OCI-LY3 (cell line): ENCODE data around the gene IFT43.

Source experiments
- H2AFZ ChIP-seq: fragments of 200-600, 300-600 bp; shearing (Covaris generic); 2 replicates; pipeline ENCODE4 v1.6.0; 2014; ENCODE audit warnings: antibody characterized with exemption, low read depth, low read length
- H3K27ac ChIP-seq: fragments of 200-600, 300-600 bp; sonication (generic); 2 replicates; pipeline ENCODE4 v1.5.1; 2014; ENCODE audit warnings: mild to moderate bottlenecking, low read length, moderate library complexity, mixed read lengths
- H3K27me3 ChIP-seq: fragments of 200-600, 300-600 bp; sonication (generic); 2 replicates; pipeline ENCODE4 v1.6.1; 2014; ENCODE audit warnings: low read depth, low read length, mixed read lengths
- H3K36me3 ChIP-seq: fragments of 200-600, 300-600 bp; sonication (generic); replicated peaks from 2 replicates; pipeline ENCODE3; 2014; ENCODE audit warnings: low read depth, low read length, mixed read lengths
- H3K4me1 ChIP-seq: fragments of 300-600, 200-600 bp; sonication (generic); 2 replicates; pipeline ENCODE4 v1.6.1; 2014; ENCODE audit warnings: low read length, mixed read lengths
- H3K4me2 ChIP-seq: fragments of 200-600, 300-600 bp; sonication (generic); 2 replicates; pipeline ENCODE4 v1.6.1; 2014; ENCODE audit warnings: low read length, mixed read lengths
- H3K4me3 ChIP-seq: fragments of 300-600, 200-600 bp; sonication (generic); 2 replicates; pipeline ENCODE4 v1.5.1; 2014; ENCODE audit warnings: antibody characterized with exemption, mild to moderate bottlenecking, low read length, moderate library complexity
- H3K79me2 ChIP-seq: fragments of 300-600, 200-600 bp; shearing (Covaris generic); 2 replicates; pipeline ENCODE4 v1.6.1; 2014; ENCODE audit warnings: mild to moderate bottlenecking, low read length, mixed read lengths
- H3K9ac ChIP-seq: fragments of 300-600, 200-600 bp; shearing (Covaris generic); 2 replicates; pipeline ENCODE4 v1.6.0; 2014; ENCODE audit warnings: mild to moderate bottlenecking, low read length, moderate library complexity
- H3K9me3 ChIP-seq: fragments of 200-600, 300-600 bp; shearing (Covaris generic); 2 replicates; pipeline ENCODE4 v1.6.1; 2014; ENCODE audit warnings: low read length, mixed read lengths; ENCODE audit not compliant: insufficient read depth
- H4K20me1 ChIP-seq: fragments of 200-600, 300-600 bp; sonication (generic); 2 replicates; pipeline ENCODE4 v1.6.1; 2016; ENCODE audit warnings: low read length, mixed read lengths; ENCODE audit not compliant: insufficient read depth
- CTCF ChIP-seq: fragments of 200-600, 300-600 bp; sonication (generic); IDR thresholded peaks from 2 replicates; pipeline ENCODE4 v1.5.1; 2014; ENCODE audit warnings: antibody characterized with exemption, low read length, low read depth
- EZH2phosphoT487 ChIP-seq: fragments of 200-600 bp; shearing (Covaris generic); IDR thresholded peaks from 2 replicates; pipeline ENCODE4 v1.6.1; 2018; ENCODE audit warnings: antibody characterized with exemption, mixed run types, low read depth

IFT43 gene

GRCh38 chr14:75961662-75962061 is 23.9 kb upstream of the IFT43 start:
- H3K9ac ChIP-seq = no peak overlapping the region
- no peaks in the 10 kb centered on the region for H3K9me3 ChIP-seq
- no peak overlapping the region for H3K4me3 ChIP-seq
- H3K36me3 ChIP-seq = no peaks in the 10 kb centered on the region
- no peak overlapping the region for H3K4me2 ChIP-seq
- no peak for TF ChIP-seq CTCF
- TF ChIP-seq EZH2phosphoT487 = no peak
- no peaks in the 10 kb centered on the region for H3K4me1 ChIP-seq
- H2AFZ ChIP-seq = no peak overlapping the region
- no peaks in the 10 kb centered on the region for H3K27me3 ChIP-seq
- no peaks in the 10 kb centered on the region for H3K79me2 ChIP-seq
- no peaks in the 10 kb centered on the region for H4K20me1 ChIP-seq
- H3K27ac ChIP-seq = no peak overlapping the region

DNA sequence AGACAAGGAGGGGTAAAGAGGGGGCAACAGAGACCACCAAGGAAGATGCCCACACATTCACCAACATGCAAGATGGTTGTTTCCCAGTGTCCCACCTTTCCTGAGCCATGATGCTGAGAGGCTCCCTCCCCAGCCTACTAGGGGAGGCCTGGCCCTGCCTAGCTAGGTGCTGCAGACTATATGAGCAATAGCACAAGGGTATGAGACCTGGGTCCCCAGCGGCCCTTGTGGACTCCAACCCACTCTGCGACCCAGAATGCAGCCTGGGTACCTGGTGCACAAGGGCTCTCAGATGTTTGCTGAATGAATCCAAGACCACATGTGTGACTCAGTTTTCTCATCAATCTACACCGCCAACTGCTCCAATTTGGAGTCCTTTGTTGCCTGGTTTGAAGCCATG is 17.7 kb upstream of the IFT43 start:
- H3K4me2 ChIP-seq = no peak overlapping the region
- no peaks in the 10 kb centered on the region for H3K27me3 ChIP-seq
- H3K36me3 ChIP-seq = no peaks in the 10 kb centered on the region
- no peaks in the 10 kb centered on the region for H4K20me1 ChIP-seq
- H3K79me2 ChIP-seq = no peaks in the 10 kb centered on the region
- H3K4me1 ChIP-seq = no peaks in the 10 kb centered on the region
- no peak overlapping the region for H2AFZ ChIP-seq
- no peak for TF ChIP-seq EZH2phosphoT487
- TF ChIP-seq CTCF = no peak
- H3K4me3 ChIP-seq = no peak overlapping the region
- H3K9ac ChIP-seq = no peak overlapping the region
- H3K9me3 ChIP-seq = no peaks in the 10 kb centered on the region
- H3K27ac ChIP-seq = no peak overlapping the region

GRCh38 chr14:75968456-75968855 is 17.1 kb upstream of the IFT43 start:
- no peak for TF ChIP-seq CTCF
- TF ChIP-seq EZH2phosphoT487 = no peak
- Histone ChIP-seq H3K79me2 (no peaks in the 10 kb centered on the region), H3K4me1 (no peaks in the 10 kb centered on the region), H3K27me3 (no peaks in the 10 kb centered on the region), H3K9ac (no peak overlapping the region), H3K36me3 (no peaks in the 10 kb centered on the region), H3K27ac (no peak overlapping the region), H4K20me1 (no peaks in the 10 kb centered on the region), H3K4me2 (no peak overlapping the region), H3K4me3 (no peak overlapping the region), H2AFZ (no peak overlapping the region), H3K9me3 (no peaks in the 10 kb centered on the region)

DNA sequence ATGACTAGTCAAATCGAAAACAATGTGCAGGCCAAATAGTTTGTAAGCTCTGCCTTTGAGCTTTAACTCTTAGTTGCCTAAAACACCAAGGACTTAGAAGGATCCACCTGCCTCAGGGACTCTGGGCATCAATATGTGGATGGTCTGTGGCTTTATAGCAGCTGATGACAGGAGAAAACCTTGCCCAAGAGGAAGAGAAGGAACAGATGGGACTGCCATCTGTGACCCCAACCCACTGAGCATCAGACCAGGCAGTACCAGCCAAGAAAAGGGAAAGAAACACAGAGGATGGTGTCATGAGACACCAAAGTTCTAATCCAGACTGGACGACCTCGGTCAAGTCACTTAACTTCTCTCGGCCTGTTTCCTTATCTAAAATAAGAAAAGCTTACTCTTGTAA is 16.4 kb upstream of the IFT43 start:
- Histone ChIP-seq H3K4me2 (no peak overlapping the region), H3K9ac (no peak overlapping the region), H3K4me3 (no peak overlapping the region), H4K20me1 (no peaks in the 10 kb centered on the region), H3K9me3 (no peaks in the 10 kb centered on the region), H3K36me3 (no peaks in the 10 kb centered on the region), H3K27ac (no peak overlapping the region), H3K4me1 (no peaks in the 10 kb centered on the region), H3K79me2 (no peaks in the 10 kb centered on the region), H3K27me3 (no peaks in the 10 kb centered on the region), H2AFZ (no peak overlapping the region)
- TF ChIP-seq EZH2phosphoT487 = no peak
- TF ChIP-seq CTCF = no peak
